22Rv1 (cell line): Measurements from ENCODE around the gene TRIM10.

ENCODE experiments used
- H3K27ac ChIP-seq: fragments of 450-650 bp; 2 replicates; pipeline ENCODE4 v1.5.1; 2017
- CTCF ChIP-seq: fragments of 450-650 bp; IDR thresholded peaks from 2 replicates; pipeline ENCODE4 v1.5.1; 2017; ENCODE audit warnings: mild to moderate bottlenecking
- ZFX ChIP-seq: fragments of 450-650 bp; IDR thresholded peaks from 2 replicates; pipeline ENCODE4 v1.6.1; 2017; ENCODE audit warnings: antibody characterized with exemption, borderline replicate concordance

TRIM10 gene

GRCh38 chr6:30156774-30157173 is 4.2 kb downstream of the TRIM10 start:
- H3K27ac ChIP-seq: no peak overlapping the region
- no peak for TF ChIP-seq CTCF
- TF ChIP-seq ZFX: no peak

DNA sequence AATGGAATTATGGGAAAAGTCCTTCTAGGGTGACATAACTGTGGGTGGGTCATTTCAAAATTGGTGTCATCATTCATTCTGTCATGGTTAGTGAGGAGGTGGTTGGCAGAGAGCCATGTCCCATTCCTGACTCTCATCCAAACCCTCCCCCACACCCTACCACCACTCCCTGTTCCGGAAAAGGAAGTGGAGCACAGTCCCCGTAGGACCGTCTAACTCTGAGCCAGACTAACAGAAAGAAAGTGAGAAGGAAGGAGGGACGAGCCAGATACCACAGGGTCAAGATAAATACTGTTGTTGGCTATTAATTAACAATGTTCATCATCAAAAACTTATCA is 4.8 kb downstream of the TRIM10 start:
- no peak for TF ChIP-seq CTCF
- no peak for TF ChIP-seq ZFX
- H3K27ac ChIP-seq: no peak overlapping the region

DNA sequence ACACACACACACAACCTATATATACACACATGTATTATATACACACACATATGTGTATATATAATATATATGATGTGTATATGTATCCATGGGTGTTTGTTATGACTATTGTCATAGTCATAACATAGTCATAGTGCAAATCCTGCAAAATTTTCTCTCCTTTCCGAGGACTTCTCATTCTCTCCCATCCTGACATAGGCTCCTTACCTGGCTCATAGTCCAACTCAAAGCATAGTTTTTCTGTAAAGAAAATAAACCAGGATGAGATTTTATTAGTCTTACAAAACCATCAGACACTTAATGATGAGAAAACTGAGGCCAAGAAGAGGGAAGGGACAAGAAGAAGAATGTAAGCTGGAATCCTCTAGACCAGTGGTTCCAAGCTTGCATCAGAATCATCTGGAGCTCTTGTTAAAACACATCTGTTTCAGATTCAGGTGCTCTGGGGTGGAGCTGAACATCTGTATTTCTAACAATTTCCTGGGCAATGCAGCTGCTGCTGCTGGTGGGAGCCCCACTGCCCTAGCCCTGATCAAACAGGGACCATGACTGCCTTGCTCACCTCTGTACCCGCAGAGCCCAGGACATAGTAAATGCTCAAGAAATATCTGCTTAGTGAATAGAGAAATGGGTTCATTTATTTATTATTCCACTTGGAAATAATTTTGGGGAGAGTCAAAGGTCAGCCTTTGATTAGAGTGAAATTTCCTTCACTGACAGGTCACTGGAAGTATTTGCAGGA is 5.3 kb downstream of the TRIM10 start:
- no peak overlapping the region for H3K27ac ChIP-seq
- no peak for TF ChIP-seq CTCF
- TF ChIP-seq ZFX: no peak

DNA sequence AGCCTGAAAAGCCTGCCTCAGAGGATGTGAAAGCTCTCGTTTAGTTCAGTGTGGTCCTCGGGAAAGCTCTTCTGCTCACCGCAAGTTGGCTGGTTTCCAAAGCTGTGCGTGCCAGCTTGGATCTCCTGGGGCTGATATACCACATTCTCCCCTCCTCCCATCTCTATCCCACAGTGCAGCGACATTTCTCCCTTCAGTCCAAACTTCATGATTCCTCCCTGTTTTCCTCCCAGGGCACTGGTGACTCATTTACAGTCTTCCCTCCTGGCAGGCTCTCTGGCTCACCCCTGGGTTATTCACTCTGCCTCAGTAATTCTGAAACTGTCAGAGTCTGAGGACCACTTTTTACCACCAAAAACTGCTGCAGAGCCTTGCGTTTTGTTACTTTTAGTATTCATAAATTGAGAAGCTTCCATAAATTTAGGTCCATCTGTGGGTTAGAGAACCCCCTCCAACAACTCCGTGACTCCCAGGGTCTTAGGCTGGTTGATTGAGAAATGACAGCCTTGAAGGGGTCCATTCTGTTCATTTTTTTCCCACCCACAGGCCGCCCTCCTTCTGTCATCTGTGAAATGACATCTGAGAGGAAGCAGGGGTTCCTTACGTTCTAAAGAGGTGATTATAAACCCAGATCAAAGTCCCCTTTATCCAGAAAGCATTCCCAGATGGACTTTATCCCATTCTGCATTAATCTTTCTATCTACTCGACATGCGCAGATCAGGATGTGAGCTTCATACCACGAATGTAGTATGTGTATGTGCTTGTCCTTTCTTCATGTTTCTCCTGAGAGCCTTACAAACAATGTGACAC is 6.1 kb downstream of the TRIM10 start:
- TF ChIP-seq CTCF (no peak), ZFX (no peak)
- H3K27ac ChIP-seq: no peak overlapping the region

- H3K27ac ChIP-seq: no peak overlapping the region
- TF ChIP-seq ZFX (no peak), CTCF (no peak)
Observed at GRCh38 chr6:30154061-30154460, 7.0 kb downstream of the TRIM10 start.

DNA sequence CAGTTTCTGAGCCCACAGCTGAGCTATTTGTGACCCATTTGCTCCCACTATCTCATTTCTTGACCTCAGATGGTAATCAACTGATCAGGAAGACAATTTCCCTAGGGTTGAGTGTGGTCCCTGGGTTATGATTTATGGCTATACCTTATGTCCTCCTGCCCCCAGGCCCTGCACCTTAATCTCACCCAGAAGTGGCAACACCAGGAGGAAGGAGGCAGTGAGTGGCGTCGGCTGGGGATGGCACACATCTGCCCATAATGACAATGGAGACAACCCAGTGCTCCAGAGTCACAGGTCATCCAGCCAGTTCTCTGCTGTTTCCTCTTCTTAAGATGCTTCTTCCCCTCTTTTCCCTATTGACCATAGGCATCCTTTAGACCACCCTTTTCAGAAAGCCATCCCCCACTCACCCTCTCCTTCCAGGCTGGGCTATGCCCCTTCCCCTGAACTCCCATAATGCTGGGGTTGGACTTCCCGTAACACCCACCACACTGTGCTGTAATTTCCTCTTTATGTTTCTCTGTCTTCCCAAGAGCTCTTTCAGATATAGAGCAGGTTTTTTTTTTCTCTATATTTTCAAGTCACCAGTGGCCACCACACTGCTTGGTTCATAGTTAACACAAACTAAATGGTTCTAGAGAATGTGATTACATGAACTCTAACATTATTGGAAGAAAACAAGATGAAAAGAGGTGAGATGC is 8.0 kb downstream of the TRIM10 start:
- H3K27ac ChIP-seq: no peak overlapping the region
- no peak for TF ChIP-seq ZFX
- TF ChIP-seq CTCF: no peak
